ACC112 (cell line): ENCODE results near the gene KCNIP4.

Experiments used
- H2AFZ ChIP-seq: fragments of 200-600 bp; sonication (generic); one replicate; pipeline ENCODE4 v1.6.0; 2017; ENCODE audit warnings: antibody characterized with exemption, low read length; ENCODE audit not compliant: unreplicated experiment
- H3K27ac ChIP-seq: fragments of 200-600 bp; sonication (generic); 2 replicates; pipeline ENCODE4 v1.5.1; 2014; ENCODE audit warnings: low read depth, mild to moderate bottlenecking, antibody characterized with exemption, low read length, moderate library complexity
- H3K27me3 ChIP-seq: fragments of 200-600 bp; sonication (generic); 2 replicates; pipeline ENCODE4 v1.6.1; 2014; ENCODE audit warnings: mild to moderate bottlenecking, antibody characterized with exemption, low read length, moderate library complexity, mixed read lengths; ENCODE audit not compliant: insufficient read depth
- H3K36me3 ChIP-seq: fragments of 200-600 bp; sonication (generic); 2 replicates; pipeline ENCODE4 v1.6.1; 2016; ENCODE audit warnings: mild to moderate bottlenecking, antibody characterized with exemption, low read length, moderate library complexity, mixed read lengths; ENCODE audit not compliant: insufficient read depth
- H3K4me1 ChIP-seq: fragments of 200-600 bp; sonication (generic); one replicate; pipeline ENCODE4 v1.6.1; 2016; ENCODE audit warnings: low read length, mixed read lengths; ENCODE audit not compliant: insufficient read depth, unreplicated experiment, control insufficient read depth
- H3K4me3 ChIP-seq: fragments of 200-600 bp; sonication (generic); 2 replicates; pipeline ENCODE4 v1.5.1; 2014; ENCODE audit warnings: mild to moderate bottlenecking, low read depth, low read length
- H3K79me2 ChIP-seq: fragments of 200-600 bp; sonication (generic); one replicate; pipeline ENCODE4 v1.6.0; 2016; ENCODE audit warnings: low read length; ENCODE audit not compliant: control insufficient read depth, unreplicated experiment, insufficient read depth

KCNIP4 gene

GRCh38 chr4:21307709-21308108 is 640.9 kb downstream of the KCNIP4 start:
- Histone ChIP-seq H2AFZ (no peak overlapping the region), H3K4me3 (no peak overlapping the region), H3K36me3 (no peaks in the 10 kb centered on the region), H3K27ac (no peak overlapping the region), H3K27me3 (peaks cover 17% of the 10 kb centered on the region; the same call in 1 of the 2 replicates), H3K79me2 (no peaks in the 10 kb centered on the region), H3K4me1 (no peaks in the 10 kb centered on the region)

GRCh38 chr4:21304540-21304887 is 644.1 kb downstream of the KCNIP4 start:
- no peak overlapping the region for H3K27ac ChIP-seq
- no peaks in the 10 kb centered on the region for H3K79me2 ChIP-seq
- H3K4me1 ChIP-seq = no peaks in the 10 kb centered on the region
- no peak overlapping the region for H3K4me3 ChIP-seq
- peaks cover 18% of the 10 kb centered on the region; the same call in 1 of the 2 replicates for H3K27me3 ChIP-seq
- no peak overlapping the region for H2AFZ ChIP-seq
- no peaks in the 10 kb centered on the region for H3K36me3 ChIP-seq

DNA sequence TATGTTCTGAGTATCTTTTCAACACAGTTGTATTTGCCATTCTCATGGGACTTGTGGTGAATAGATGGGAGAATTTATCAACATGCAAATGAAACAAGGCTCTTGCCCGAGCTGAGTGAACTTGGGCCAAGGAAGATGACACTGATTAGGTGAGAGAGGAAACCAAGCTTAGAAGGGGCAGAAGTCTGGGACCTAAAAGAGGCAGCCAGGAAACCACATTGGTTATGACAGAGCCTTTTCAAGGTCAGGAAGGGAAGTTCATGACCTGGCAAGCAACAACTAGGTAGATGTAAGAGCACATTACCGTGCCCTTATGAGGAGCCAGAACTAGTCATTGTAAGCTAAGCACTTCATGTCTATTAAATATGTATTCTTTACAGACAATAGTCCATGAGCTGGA is 658.0 kb downstream of the KCNIP4 start:
- Histone ChIP-seq H3K27me3 (no peaks in the 10 kb centered on the region), H3K4me3 (no peak overlapping the region), H3K79me2 (no peaks in the 10 kb centered on the region), H2AFZ (no peak overlapping the region), H3K4me1 (no peaks in the 10 kb centered on the region), H3K36me3 (no peaks in the 10 kb centered on the region), H3K27ac (no peak overlapping the region)

DNA sequence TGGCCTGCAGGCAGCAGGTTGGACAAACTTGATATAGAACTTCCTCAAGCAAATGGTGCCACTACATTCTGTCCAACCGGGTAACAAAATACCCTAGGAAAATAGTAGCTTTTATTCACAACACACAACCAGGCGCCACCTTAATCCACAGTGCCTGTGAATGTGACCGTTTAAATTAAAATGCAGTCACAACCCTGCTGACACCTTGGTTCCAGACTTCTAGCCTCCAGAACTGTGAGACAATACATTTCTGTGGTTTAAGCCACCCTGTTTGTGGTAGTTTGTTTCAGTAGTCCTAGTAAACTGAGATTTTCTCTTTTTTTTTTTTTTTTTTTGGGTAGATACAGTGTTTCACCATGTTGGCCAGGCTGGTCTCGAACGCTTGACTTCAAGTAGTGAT is 672.5 kb downstream of the KCNIP4 start:
- Histone ChIP-seq H3K79me2 (no peaks in the 10 kb centered on the region), H3K27ac (no peak overlapping the region), H3K27me3 (no peaks in the 10 kb centered on the region), H3K36me3 (no peaks in the 10 kb centered on the region), H3K4me3 (no peak overlapping the region), H3K4me1 (no peaks in the 10 kb centered on the region), H2AFZ (no peak overlapping the region)

- H3K27ac ChIP-seq = no peak overlapping the region
- no peak overlapping the region for H2AFZ ChIP-seq
- H3K4me1 ChIP-seq = no peaks in the 10 kb centered on the region
- no peaks in the 10 kb centered on the region for H3K79me2 ChIP-seq
- no peaks in the 10 kb centered on the region for H3K27me3 ChIP-seq
- no peaks in the 10 kb centered on the region for H3K36me3 ChIP-seq
- H3K4me3 ChIP-seq = no peak overlapping the region
Measured at GRCh38 chr4:21271439-21272052, 677.0 kb downstream of the KCNIP4 start.

DNA sequence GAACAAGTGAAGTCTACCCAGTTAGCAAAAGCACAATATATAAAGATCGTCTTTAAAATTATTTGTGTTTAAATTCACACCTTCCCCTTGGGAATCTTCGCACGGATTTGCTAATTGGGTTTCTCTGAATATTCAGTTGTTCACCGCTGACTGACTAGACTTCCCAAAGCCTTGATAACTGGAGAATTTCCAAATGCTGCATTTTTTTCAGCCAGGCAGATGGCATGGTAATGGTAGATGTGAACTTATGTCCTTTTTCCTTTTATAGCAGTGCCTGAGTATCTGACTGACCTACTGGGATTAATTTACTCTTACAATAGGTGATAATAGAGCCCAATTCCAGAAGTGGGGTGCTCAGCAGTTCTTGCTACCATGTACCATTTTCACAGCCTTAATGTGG is 700.2 kb downstream of the KCNIP4 start:
- Histone ChIP-seq H3K4me1 (no peaks in the 10 kb centered on the region), H3K4me3 (no peak overlapping the region), H2AFZ (no peak overlapping the region), H3K36me3 (no peaks in the 10 kb centered on the region), H3K27me3 (no peaks in the 10 kb centered on the region), H3K79me2 (no peaks in the 10 kb centered on the region), H3K27ac (no peak overlapping the region)

DNA sequence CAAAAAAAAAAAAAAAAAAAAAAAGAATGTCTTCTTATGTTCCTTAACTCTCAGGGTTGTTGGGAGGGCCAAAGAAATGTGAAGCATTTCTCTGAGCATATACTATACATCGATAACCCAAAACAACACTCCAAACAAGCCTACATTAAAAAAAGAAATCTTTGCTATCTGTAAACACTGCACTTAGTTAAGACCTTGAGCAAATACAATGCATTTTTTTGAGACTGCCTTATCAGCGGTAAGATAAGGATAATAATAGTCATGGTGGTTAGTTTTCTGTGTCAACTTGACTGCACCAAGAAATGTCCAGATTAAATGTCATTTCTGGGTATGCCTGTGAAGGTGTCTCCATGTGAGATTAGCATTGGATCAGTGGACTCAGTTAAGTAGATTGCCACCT is 706.4 kb downstream of the KCNIP4 start:
- no peak overlapping the region for H3K4me3 ChIP-seq
- H3K4me1 ChIP-seq = no peaks in the 10 kb centered on the region
- H2AFZ ChIP-seq = no peak overlapping the region
- no peak overlapping the region for H3K27ac ChIP-seq
- no peaks in the 10 kb centered on the region for H3K79me2 ChIP-seq
- no peaks in the 10 kb centered on the region for H3K27me3 ChIP-seq
- H3K36me3 ChIP-seq = no peaks in the 10 kb centered on the region

DNA sequence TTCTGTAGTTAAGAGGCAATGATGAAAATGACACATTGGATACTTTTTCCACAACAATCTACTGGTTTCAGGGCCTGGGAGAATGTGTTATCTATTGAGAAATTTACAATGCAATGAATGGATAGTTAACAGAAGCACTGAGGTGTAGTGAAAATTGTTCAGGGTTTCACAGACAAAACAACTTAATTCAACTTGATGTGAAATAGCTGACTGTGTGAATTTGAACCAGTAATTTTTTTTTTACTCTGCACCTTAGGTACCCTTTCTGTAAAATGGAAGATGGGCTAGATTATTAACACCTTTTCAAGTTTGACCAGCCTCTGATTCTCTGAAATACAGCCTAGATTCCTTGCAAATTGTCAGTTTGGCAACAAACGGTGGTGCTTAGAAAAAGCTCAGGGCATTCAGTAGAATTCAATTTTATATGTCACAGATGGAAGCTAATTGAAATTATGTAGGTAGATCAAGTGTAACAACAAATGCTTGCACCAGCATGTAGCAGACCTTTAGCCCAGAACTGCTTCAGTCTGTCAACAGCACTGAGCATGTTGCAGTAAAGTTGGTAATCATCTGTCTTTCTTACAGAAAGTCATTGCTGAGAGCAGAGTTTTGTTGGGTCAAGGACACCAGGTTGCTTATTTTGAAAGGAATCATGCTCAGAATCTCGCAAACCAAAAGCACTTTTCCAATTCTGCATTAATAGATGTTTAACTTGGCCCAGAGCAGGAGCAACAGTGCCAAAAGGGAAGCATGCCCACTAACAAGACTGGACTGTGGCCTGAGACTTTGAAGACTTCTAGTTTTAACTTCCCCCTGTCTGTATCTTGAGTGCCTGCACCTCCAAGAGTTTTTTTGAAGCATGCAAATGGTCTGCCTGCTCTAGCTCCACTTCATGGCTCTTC is 721.7 kb downstream of the KCNIP4 start:
- no peak overlapping the region for H3K4me3 ChIP-seq
- no peaks in the 10 kb centered on the region for H3K4me1 ChIP-seq
- no peaks in the 10 kb centered on the region for H3K36me3 ChIP-seq
- H3K27me3 ChIP-seq = no peaks in the 10 kb centered on the region
- H3K27ac ChIP-seq = no peak overlapping the region
- H3K79me2 ChIP-seq = no peaks in the 10 kb centered on the region
- H2AFZ ChIP-seq = no peak overlapping the region

- Histone ChIP-seq H3K4me1 (no peaks in the 10 kb centered on the region), H2AFZ (no peak overlapping the region), H3K79me2 (no peaks in the 10 kb centered on the region), H3K27ac (no peak overlapping the region), H3K27me3 (no peaks in the 10 kb centered on the region), H3K36me3 (no peaks in the 10 kb centered on the region), H3K4me3 (no peak overlapping the region)
Measured at GRCh38 chr4:21211846-21212245, 736.7 kb downstream of the KCNIP4 start.

DNA sequence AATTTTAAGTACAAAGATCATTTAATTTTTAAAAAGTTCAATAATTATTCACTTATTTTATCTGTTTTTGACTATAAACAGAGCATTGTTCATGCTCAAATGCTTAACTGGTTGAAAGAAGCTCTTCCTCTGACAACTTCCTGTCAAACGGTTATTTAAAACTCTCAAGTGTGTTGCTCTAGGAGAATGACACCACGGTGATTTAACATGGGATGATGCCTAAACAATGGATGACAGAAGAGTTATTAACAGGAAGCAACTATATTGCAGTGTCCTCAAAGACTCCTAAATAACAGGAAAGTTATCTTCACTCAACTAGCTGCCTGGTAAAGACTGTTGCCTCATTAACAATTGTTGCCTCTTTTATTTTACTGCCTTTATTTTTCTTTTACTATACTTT is 738.7 kb downstream of the KCNIP4 start:
- Histone ChIP-seq H3K27me3 (no peaks in the 10 kb centered on the region), H3K36me3 (no peaks in the 10 kb centered on the region), H3K27ac (no peak overlapping the region), H3K79me2 (no peaks in the 10 kb centered on the region), H3K4me1 (no peaks in the 10 kb centered on the region), H3K4me3 (no peak overlapping the region), H2AFZ (no peak overlapping the region)
